DOHH2 (cell line): ENCODE measurements around the gene ALDH1A1.

ENCODE experiments used
- H3F3A ChIP-seq: fragments of 200-600 bp; sonication (generic), shearing (Covaris generic); 2 replicates; pipeline ENCODE4 v1.6.0; 2016; ENCODE audit warnings: antibody characterized with exemption, mild to moderate bottlenecking; ENCODE audit not compliant: control insufficient read depth, insufficient read depth
- H3K27ac ChIP-seq: fragments of 200-600 bp; sonication (generic); 2 replicates; pipeline ENCODE4 v1.5.1; 2014; ENCODE audit warnings: low read depth, mild to moderate bottlenecking, low read length, moderate library complexity
- H3K27me3 ChIP-seq: fragments of 200-600 bp; sonication (generic); 2 replicates; pipeline ENCODE4 v1.6.1; 2014; ENCODE audit warnings: mild to moderate bottlenecking, low read length, mixed read lengths; ENCODE audit not compliant: control insufficient read depth
- H3K36me3 ChIP-seq: fragments of 200-600 bp; sonication (generic); 2 replicates; pipeline ENCODE4 v1.6.1; 2014; ENCODE audit warnings: mild to moderate bottlenecking, low read length, moderate library complexity, mixed read lengths; ENCODE audit not compliant: control insufficient read depth
- H3K4me1 ChIP-seq: fragments of 200-600 bp; sonication (generic); 2 replicates; pipeline ENCODE4 v1.6.1; 2014; ENCODE audit warnings: mild to moderate bottlenecking, low read length, mixed read lengths; ENCODE audit not compliant: control insufficient read depth
- H3K4me2 ChIP-seq: fragments of 200-600 bp; sonication (generic); 2 replicates; pipeline ENCODE4 v1.6.0; 2014; ENCODE audit warnings: mild to moderate bottlenecking, low read length, moderate library complexity
- H3K4me3 ChIP-seq: fragments of 200-600 bp; sonication (generic); 2 replicates; pipeline ENCODE4 v1.5.1; 2014; ENCODE audit warnings: mild to moderate bottlenecking, low read length, mixed read lengths
- H3K79me2 ChIP-seq: fragments of 200-600 bp; sonication (generic); 2 replicates; pipeline ENCODE4 v1.6.1; 2014; ENCODE audit warnings: mild to moderate bottlenecking, low read length, mixed read lengths; ENCODE audit not compliant: control insufficient read depth
- H3K9me2 ChIP-seq: fragments of 200-600 bp; sonication (generic); replicated peaks from 2 replicates; pipeline ENCODE4 v1.6.1; 2014; ENCODE audit warnings: mild to moderate bottlenecking, low read length, mixed read lengths; ENCODE audit not compliant: control insufficient read depth
- H3K9me3 ChIP-seq: fragments of 200-600 bp; sonication (generic); 2 replicates; pipeline ENCODE4 v1.6.1; 2014; ENCODE audit warnings: antibody characterized with exemption, low read length, mixed read lengths; ENCODE audit not compliant: control insufficient read depth, insufficient read depth
- H4K20me1 ChIP-seq: fragments of 200-600 bp; sonication (generic); 2 replicates; pipeline ENCODE4 v1.6.0; 2014; ENCODE audit warnings: low read depth, mild to moderate bottlenecking, antibody characterized with exemption, low read length, moderate library complexity; ENCODE audit not compliant: control insufficient read depth, insufficient read depth
- CTCF ChIP-seq: fragments of 200-600 bp; sonication (generic); IDR thresholded peaks from one replicate; pipeline ENCODE4 v1.5.1; 2014; ENCODE audit warnings: antibody characterized with exemption, mild to moderate bottlenecking, low read depth, low read length; ENCODE audit not compliant: poor library complexity, severe bottlenecking
- EZH2phosphoT487 ChIP-seq: fragments of 200-600 bp; sonication (generic); IDR thresholded peaks from 2 replicates; pipeline ENCODE4 v1.6.1; 2017; ENCODE audit warnings: borderline replicate concordance, mild to moderate bottlenecking, antibody characterized with exemption, low read length, moderate library complexity, mixed read lengths

ALDH1A1 gene

GRCh38 chr9:72856972-72857623 lies 95.8 kb downstream of the ALDH1A1 start:
- TF ChIP-seq EZH2phosphoT487 (no peak), CTCF (peak; percentile 67)
- H3K4me1 ChIP-seq: no peaks in the 10 kb centered on the region
- no peaks in the 10 kb centered on the region for H3K79me2 ChIP-seq
- no peaks in the 10 kb centered on the region for H3K27me3 ChIP-seq
- H3K9me2 ChIP-seq: no peaks in the 10 kb centered on the region
- no peaks in the 10 kb centered on the region for H3K9me3 ChIP-seq
- H3K27ac ChIP-seq: no peak overlapping the region
- H3K4me3 ChIP-seq: no peak overlapping the region
- H4K20me1 ChIP-seq: no peaks in the 10 kb centered on the region
- no peak overlapping the region for H3K4me2 ChIP-seq
- H3F3A ChIP-seq: no peaks in the 10 kb centered on the region
- H3K36me3 ChIP-seq: no peaks in the 10 kb centered on the region

GRCh38 chr9:72855890-72856523 lies 96.8 kb downstream of the ALDH1A1 start:
- Histone ChIP-seq H3K9me2 (no peaks in the 10 kb centered on the region), H3K27ac (no peak overlapping the region), H3K27me3 (no peaks in the 10 kb centered on the region), H4K20me1 (no peaks in the 10 kb centered on the region), H3K4me3 (no peak overlapping the region), H3K4me1 (no peaks in the 10 kb centered on the region), H3K36me3 (no peaks in the 10 kb centered on the region), H3K79me2 (no peaks in the 10 kb centered on the region), H3K4me2 (no peak overlapping the region), H3F3A (no peaks in the 10 kb centered on the region), H3K9me3 (no peaks in the 10 kb centered on the region)
- TF ChIP-seq EZH2phosphoT487 (no peak), CTCF (no peak)

- Histone ChIP-seq H3K4me3 (no peak overlapping the region), H3K27ac (no peak overlapping the region), H3F3A (no peaks in the 10 kb centered on the region), H3K36me3 (no peaks in the 10 kb centered on the region), H4K20me1 (no peaks in the 10 kb centered on the region), H3K4me2 (no peak overlapping the region), H3K9me2 (no peaks in the 10 kb centered on the region), H3K4me1 (no peaks in the 10 kb centered on the region), H3K9me3 (no peaks in the 10 kb centered on the region), H3K79me2 (no peaks in the 10 kb centered on the region), H3K27me3 (no peaks in the 10 kb centered on the region)
- TF ChIP-seq EZH2phosphoT487 (no peak), CTCF (no peak)
These were observed 97.5 kb downstream of the ALDH1A1 start for GRCh38 chr9:72855321-72855720.
